HepG2 (cell line): Measurements from ENCODE around the gene IFT122. TPM values are rescaled to one million over a fixed set of nuclear protein-coding genes. Genes with fewer than 3 reads are reported as not detected.

ENCODE experiments used
- CHCHD3 ChIP-seq: sonication (generic); formaldehyde crosslinking; IDR thresholded peaks from 2 replicates; pipeline ENCODE4 v1.8.0; 2022; ENCODE audit warnings: mild to moderate bottlenecking, missing genetic modification reagents, moderate library complexity
- HOXA3 ChIP-seq: sonication (generic); formaldehyde crosslinking; IDR thresholded peaks from 2 replicates; pipeline ENCODE4 v1.5.0; 2020; ENCODE audit warnings: missing genetic modification reagents
- JDP2 ChIP-seq: sonication (generic); formaldehyde crosslinking; IDR thresholded peaks from 2 replicates; pipeline ENCODE4 v1.8.1; 2022; ENCODE audit warnings: missing genetic modification reagents, borderline replicate concordance
- KAT8 ChIP-seq: IDR thresholded peaks from 2 replicates; pipeline ENCODE4 v1.6.1; 2016; ENCODE audit warnings: missing genetic modification reagents, missing compliant biosample characterization
- KDM5B ChIP-seq: sonication (generic); formaldehyde crosslinking; IDR thresholded peaks from 2 replicates; pipeline ENCODE4 v1.4.0; 2020; ENCODE audit warnings: missing genetic modification reagents, mild to moderate bottlenecking, borderline replicate concordance
- KLF16 ChIP-seq, 2 experiments: sonication (generic) in 1 of 2; formaldehyde crosslinking in 1 of 2; IDR thresholded peaks; 2 replicates each; pipeline versions ENCODE4 v1.6.1 to v1.8.0; 2016 to 2023; ENCODE audit warnings: missing genetic modification reagents in 2 of 2, missing compliant biosample characterization in 1 of 2
- NCOA2 ChIP-seq: sonication (generic); formaldehyde crosslinking; IDR thresholded peaks from 2 replicates; pipeline ENCODE4 v1.8.0; 2022; ENCODE audit warnings: inconsistent platforms
- NR2F6 ChIP-seq, 2 experiments: IDR thresholded peaks; 2 replicates each; pipeline ENCODE4 v1.6.1; 2016; ENCODE audit warnings: antibody characterized with exemption in 1 of 2, mild to moderate bottlenecking in 1 of 2
- NRL ChIP-seq: sonication (generic); formaldehyde crosslinking; IDR thresholded peaks from 2 replicates; pipeline ENCODE4 v1.5.0; 2020; ENCODE audit warnings: missing genetic modification reagents, mild to moderate bottlenecking, moderate library complexity, borderline replicate concordance
- SPEN ChIP-seq: sonication (generic); formaldehyde crosslinking; IDR thresholded peaks from 2 replicates; pipeline ENCODE4 v1.5.1; 2020; ENCODE audit warnings: low read depth, mild to moderate bottlenecking, missing genetic modification reagents
- STAT5B ChIP-seq: sonication (generic); formaldehyde crosslinking; IDR thresholded peaks from 2 replicates; pipeline ENCODE4 v1.4.0; 2020; ENCODE audit warnings: missing genetic modification reagents
- TGIF2 ChIP-seq: IDR thresholded peaks from 2 replicates; pipeline ENCODE4 v1.6.1; 2016; ENCODE audit warnings: control low read depth, missing compliant biosample characterization
- ZNF232 ChIP-seq: sonication (generic); formaldehyde crosslinking; IDR thresholded peaks from 2 replicates; pipeline ENCODE4 v1.4.0; 2020; ENCODE audit warnings: missing genetic modification reagents, borderline replicate concordance
- ZNF235 ChIP-seq: sonication (generic); formaldehyde crosslinking; IDR thresholded peaks from 2 replicates; pipeline ENCODE4 v1.8.1; 2023; ENCODE audit warnings: mild to moderate bottlenecking, missing genetic modification reagents, borderline replicate concordance
- ZNF577 ChIP-seq: sonication (generic); formaldehyde crosslinking; IDR thresholded peaks from 2 replicates; pipeline ENCODE4 v1.4.0; 2020; ENCODE audit warnings: mild to moderate bottlenecking, low read depth, missing genetic modification reagents, borderline replicate concordance
- ZNF670 ChIP-seq: sonication (generic); formaldehyde crosslinking; IDR thresholded peaks from 2 replicates; pipeline ENCODE4 v1.8.0; 2022; ENCODE audit warnings: mild to moderate bottlenecking, missing genetic modification reagents, borderline replicate concordance
- ZNF790 ChIP-seq: sonication (generic); formaldehyde crosslinking; IDR thresholded peaks from 2 replicates; pipeline ENCODE4 v1.8.0; 2022; ENCODE audit warnings: missing genetic modification reagents, mild to moderate bottlenecking, borderline replicate concordance
- polyA plus RNA-seq, 8 experiments: library from polyadenylated mRNA; depleted of rRNA in 3 of 8; stranded (reverse) in 7 of 8; unstranded in 1 of 8; fragments of >200 nt; fragmentation: Illumina TruSeq in 4 of 8; extraction: Trizol in 4 of 8; gene quantifications; 2 replicates each; pipeline versions ENCODE4 v1.2.1 to v1.2.3, GENCODE V29; 2011 to 2016; ENCODE audit warnings: low read depth in 4 of 8, missing spikeins in 1 of 8, mixed read lengths in 1 of 8; ENCODE audit not compliant: insufficient read depth in 1 of 8
- total RNA-seq, 5 experiments: library from RNA; depleted of rRNA; stranded (reverse); fragments of >200 nt; fragmentation: Illumina TruSeq; extraction: Trizol; gene quantifications; 2 replicates each; pipeline ENCODE4 v1.2.3, GENCODE V29; 2016; ENCODE audit warnings: low read depth in 1 of 5
- TF ChIP-seq, protein P1 (sequence below): sonication (generic); formaldehyde crosslinking; IDR thresholded peaks from 2 replicates; pipeline ENCODE4 v1.8.0; 2022; ENCODE audit warnings: missing genetic modification reagents, mild to moderate bottlenecking, borderline replicate concordance
- TF ChIP-seq, protein P2 (sequence below): sonication (generic); formaldehyde crosslinking; IDR thresholded peaks from 2 replicates; pipeline ENCODE4 v1.5.0; 2020; ENCODE audit warnings: mild to moderate bottlenecking, missing genetic modification reagents
- TF ChIP-seq, protein P3 (sequence below): sonication (generic); formaldehyde crosslinking; IDR thresholded peaks from 2 replicates; pipeline ENCODE4 v1.9.0; 2021; ENCODE audit warnings: missing genetic modification reagents, borderline replicate concordance
- TF ChIP-seq, protein P4 (sequence below): sonication (generic); formaldehyde crosslinking; IDR thresholded peaks from 2 replicates; pipeline ENCODE4 v1.5.1; 2020; ENCODE audit warnings: mild to moderate bottlenecking, missing genetic modification reagents, moderate library complexity

The IFT122 gene
- total and polyA plus RNA-seq, 2 of the 13 experiments (the other 11 are each of a cell fraction or from before 2014, with no cell fraction given): 10.1 to 10.3 TPM

DNA sequence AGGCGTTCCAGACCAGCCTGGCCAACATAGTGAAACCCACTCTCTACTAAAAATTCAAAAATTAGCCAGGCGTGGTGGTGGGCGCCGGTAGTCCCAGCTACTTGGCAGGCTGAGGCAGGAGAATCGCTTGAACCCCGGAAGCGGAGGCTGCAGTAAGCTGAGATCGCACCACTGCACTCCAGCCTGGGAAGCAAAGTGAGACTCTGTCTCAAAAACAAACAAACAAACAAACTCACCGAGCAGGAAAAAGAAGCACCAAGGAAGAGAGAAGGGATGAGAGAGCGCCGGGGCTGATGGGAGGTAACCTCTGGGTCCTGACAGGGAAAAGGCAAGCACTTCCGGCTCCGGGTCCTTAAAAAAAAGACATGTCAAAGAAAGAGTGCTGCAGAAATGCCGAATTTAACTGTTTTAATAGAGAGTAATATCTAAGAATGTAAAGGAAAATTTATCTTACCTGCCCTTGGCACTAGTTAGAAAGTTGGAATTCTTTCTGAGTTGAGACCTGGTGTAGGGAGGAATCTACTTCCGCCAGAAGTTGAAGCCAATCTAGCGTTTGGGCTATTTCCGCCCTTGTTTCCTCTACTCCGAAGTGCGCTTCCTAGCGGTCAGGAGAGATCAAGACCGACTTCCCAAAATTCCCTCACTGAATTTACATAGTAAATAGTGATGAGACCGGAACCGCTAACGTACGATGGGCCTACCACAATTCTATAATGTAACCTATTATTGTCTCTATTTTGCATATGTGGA, 40.7 kb upstream of the IFT122 start (continued):
- peak; percentile 96 for TF ChIP-seq KAT8 (CRISPR knock-in tag)
- TF ChIP-seq STAT5B: no peak
- peak; percentile 63; the same call in 1 of the 2 replicates for TF ChIP-seq TGIF2 (CRISPR knock-in tag)
- TF ChIP-seq HOXA3 (CRISPR knock-in tag): no peak; the same call in 1 of the 2 replicates
- TF ChIP-seq ZNF232 (CRISPR knock-in tag): peak; percentile 74; the same call in 1 of the 2 replicates
- TF ChIP-seq, protein P1, sequence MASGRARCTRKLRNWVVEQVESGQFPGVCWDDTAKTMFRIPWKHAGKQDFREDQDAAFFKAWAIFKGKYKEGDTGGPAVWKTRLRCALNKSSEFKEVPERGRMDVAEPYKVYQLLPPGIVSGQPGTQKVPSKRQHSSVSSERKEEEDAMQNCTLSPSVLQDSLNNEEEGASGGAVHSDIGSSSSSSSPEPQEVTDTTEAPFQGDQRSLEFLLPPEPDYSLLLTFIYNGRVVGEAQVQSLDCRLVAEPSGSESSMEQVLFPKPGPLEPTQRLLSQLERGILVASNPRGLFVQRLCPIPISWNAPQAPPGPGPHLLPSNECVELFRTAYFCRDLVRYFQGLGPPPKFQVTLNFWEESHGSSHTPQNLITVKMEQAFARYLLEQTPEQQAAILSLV (CRISPR knock-in tag): no peak
- TF ChIP-seq ZNF235: no peak
- TF ChIP-seq KLF16 (CRISPR knock-in tag; IDR thresholded peaks at IDR 0.05): no peak
- peak; percentile 52; the same call in 1 of the 2 replicates for TF ChIP-seq KDM5B (CRISPR knock-in tag)
- TF ChIP-seq NR2F6 (IDR thresholded peaks at IDR 0.05): 0 out of 2 replicates have a peak, but pooled peaks have one; percentile 39
- no peak for TF ChIP-seq NR2F6 (CRISPR knock-in tag; IDR thresholded peaks at IDR 0.05)
- TF ChIP-seq, protein P2, sequence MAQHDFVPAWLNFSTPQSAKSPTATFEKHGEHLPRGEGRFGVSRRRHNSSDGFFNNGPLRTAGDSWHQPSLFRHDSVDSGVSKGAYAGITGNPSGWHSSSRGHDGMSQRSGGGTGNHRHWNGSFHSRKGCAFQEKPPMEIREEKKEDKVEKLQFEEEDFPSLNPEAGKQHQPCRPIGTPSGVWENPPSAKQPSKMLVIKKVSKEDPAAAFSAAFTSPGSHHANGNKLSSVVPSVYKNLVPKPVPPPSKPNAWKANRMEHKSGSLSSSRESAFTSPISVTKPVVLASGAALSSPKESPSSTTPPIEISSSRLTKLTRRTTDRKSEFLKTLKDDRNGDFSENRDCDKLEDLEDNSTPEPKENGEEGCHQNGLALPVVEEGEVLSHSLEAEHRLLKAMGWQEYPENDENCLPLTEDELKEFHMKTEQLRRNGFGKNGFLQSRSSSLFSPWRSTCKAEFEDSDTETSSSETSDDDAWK (CRISPR knock-in tag): no peak
- 0 out of 2 replicates have a peak, but pooled peaks have one; percentile 34 for TF ChIP-seq ZNF670 (CRISPR knock-in tag)
- no peak for TF ChIP-seq CHCHD3
- TF ChIP-seq, protein P3, sequence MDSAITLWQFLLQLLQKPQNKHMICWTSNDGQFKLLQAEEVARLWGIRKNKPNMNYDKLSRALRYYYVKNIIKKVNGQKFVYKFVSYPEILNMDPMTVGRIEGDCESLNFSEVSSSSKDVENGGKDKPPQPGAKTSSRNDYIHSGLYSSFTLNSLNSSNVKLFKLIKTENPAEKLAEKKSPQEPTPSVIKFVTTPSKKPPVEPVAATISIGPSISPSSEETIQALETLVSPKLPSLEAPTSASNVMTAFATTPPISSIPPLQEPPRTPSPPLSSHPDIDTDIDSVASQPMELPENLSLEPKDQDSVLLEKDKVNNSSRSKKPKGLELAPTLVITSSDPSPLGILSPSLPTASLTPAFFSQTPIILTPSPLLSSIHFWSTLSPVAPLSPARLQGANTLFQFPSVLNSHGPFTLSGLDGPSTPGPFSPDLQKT (CRISPR knock-in tag): peak; percentile 37; the same call in 1 of the 2 replicates
- no peak for TF ChIP-seq NRL (CRISPR knock-in tag)
- no peak for TF ChIP-seq JDP2 (CRISPR knock-in tag)
- peak; percentile 15; the same call in 1 of the 2 replicates for TF ChIP-seq SPEN
- no peak for TF ChIP-seq ZNF577 (CRISPR knock-in tag)
- TF ChIP-seq NCOA2 (CRISPR knock-in tag): 0 out of 2 replicates have a peak, but pooled peaks have one; percentile 11
- TF ChIP-seq, protein P4, sequence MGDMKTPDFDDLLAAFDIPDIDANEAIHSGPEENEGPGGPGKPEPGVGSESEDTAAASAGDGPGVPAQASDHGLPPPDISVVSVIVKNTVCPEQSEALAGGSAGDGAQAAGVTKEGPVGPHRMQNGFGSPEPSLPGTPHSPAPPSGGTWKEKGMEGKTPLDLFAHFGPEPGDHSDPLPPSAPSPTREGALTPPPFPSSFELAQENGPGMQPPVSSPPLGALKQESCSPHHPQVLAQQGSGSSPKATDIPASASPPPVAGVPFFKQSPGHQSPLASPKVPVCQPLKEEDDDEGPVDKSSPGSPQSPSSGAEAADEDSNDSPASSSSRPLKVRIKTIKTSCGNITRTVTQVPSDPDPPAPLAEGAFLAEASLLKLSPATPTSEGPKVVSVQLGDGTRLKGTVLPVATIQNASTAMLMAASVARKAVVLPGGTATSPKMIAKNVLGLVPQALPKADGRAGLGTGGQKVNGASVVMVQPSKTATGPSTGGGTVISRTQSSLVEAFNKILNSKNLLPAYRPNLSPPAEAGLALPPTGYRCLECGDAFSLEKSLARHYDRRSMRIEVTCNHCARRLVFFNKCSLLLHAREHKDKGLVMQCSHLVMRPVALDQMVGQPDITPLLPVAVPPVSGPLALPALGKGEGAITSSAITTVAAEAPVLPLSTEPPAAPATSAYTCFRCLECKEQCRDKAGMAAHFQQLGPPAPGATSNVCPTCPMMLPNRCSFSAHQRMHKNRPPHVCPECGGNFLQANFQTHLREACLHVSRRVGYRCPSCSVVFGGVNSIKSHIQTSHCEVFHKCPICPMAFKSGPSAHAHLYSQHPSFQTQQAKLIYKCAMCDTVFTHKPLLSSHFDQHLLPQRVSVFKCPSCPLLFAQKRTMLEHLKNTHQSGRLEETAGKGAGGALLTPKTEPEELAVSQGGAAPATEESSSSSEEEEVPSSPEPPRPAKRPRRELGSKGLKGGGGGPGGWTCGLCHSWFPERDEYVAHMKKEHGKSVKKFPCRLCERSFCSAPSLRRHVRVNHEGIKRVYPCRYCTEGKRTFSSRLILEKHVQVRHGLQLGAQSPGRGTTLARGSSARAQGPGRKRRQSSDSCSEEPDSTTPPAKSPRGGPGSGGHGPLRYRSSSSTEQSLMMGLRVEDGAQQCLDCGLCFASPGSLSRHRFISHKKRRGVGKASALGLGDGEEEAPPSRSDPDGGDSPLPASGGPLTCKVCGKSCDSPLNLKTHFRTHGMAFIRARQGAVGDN: peak; percentile 54
- TF ChIP-seq ZNF790 (CRISPR knock-in tag): no peak
